ENCODE data around the gene MUC5B.

GRCh38 chr11:1222491-1223345 lies at the start of gene MUC5B:
- TF ChIP-seq POLR2A (IDR thresholded peaks at IDR 0.05) (no peak), CTCF (IDR thresholded peaks at IDR 0.05) (no peak), EP300 (IDR thresholded peaks at IDR 0.05) (no peak)

Measured in ovary (tissue), 3 donors.